T-helper 1 cell treated with Interleukin-12 subunit alpha and Interleukin-12 subunit beta and Interleukin-4 antibody, amounts not matched to agents 30 μg/mL and 1 μg/mL, for 36 hours (primary cell): ENCODE results near the gene SYK.
"Not testable (repeated sequence)": the region's sequence is repeated elsewhere in the genome, so short reads cannot be mapped to it uniquely, and the experiment has no call there.

Experiments
- H3K27ac Mint-ChIP-seq: one replicate; pipeline ENCODE4 v1.8.0; 2021; ENCODE audit warnings: mild to moderate bottlenecking, mixed read lengths
- H3K27me3 Mint-ChIP-seq: one replicate; pipeline ENCODE4 v1.8.0; 2021; ENCODE audit warnings: low read depth, mixed read lengths
- H3K36me3 Mint-ChIP-seq: one replicate; pipeline ENCODE4 v1.8.0; 2021; ENCODE audit warnings: low read depth, mixed read lengths
- H3K4me1 Mint-ChIP-seq: one replicate; pipeline ENCODE4 v1.8.0; 2021; ENCODE audit warnings: low read depth, mixed read lengths
- H3K4me3 Mint-ChIP-seq: one replicate; pipeline ENCODE4 v1.8.0; 2021; ENCODE audit warnings: mild to moderate bottlenecking, moderate library complexity, mixed read lengths
- H3K9me3 Mint-ChIP-seq: one replicate; pipeline ENCODE4 v1.8.0; 2021; ENCODE audit warnings: mixed read lengths

Gene SYK

DNA sequence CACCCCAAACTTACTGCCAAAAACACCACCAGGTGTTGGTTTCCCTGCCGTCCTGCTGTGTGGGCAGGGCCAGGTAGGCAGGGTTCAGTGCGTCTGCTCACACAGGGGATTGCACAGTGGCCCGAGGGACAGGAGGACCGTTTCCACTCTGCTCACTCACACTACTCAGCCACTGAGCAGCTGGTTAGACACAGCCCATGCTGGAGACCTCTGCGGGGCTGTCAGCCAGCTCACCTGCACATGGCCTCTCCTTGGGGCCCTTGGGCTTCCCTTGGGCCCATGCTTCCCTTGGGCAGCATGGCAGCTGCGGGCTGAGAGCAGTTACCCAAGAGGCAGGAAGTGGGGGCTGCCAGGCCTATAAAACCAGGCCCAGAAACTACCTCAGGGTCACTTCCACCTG, 79.0 kb downstream of the SYK start:
- Mint-ChIP-seq H3K4me3 (no peak overlapping the region), H3K4me1 (no peaks in the 10 kb centered on the region), H3K9me3 (peaks cover 16% of the 10 kb centered on the region), H3K36me3 (no peaks in the 10 kb centered on the region), H3K27ac (no peak overlapping the region), H3K27me3 (no peaks in the 10 kb centered on the region)

DNA sequence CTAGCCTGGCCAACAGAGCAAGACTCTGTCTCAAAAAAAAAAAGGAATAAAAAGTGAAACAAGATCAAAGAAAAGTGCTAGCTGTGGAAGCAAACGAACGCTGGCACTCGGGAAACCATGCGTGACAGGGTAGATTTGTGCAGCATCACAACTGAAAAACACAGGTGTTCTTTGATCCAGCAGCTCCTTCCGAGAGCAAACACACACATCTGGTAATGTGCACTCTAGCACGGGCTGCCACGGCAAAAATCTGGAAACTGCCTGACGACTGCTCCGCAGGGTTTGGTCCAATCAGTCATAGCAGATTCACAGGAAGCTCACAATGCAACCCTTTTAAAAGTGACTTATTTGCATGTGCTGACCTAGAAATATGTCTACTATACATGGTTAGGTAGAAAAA, 80.0 kb downstream of the SYK start:
- Mint-ChIP-seq H3K36me3 (no peaks in the 10 kb centered on the region), H3K27me3 (no peaks in the 10 kb centered on the region), H3K9me3 (peaks cover 18% of the 10 kb centered on the region), H3K27ac (no peak overlapping the region), H3K4me1 (no peaks in the 10 kb centered on the region), H3K4me3 (no peak overlapping the region)

DNA sequence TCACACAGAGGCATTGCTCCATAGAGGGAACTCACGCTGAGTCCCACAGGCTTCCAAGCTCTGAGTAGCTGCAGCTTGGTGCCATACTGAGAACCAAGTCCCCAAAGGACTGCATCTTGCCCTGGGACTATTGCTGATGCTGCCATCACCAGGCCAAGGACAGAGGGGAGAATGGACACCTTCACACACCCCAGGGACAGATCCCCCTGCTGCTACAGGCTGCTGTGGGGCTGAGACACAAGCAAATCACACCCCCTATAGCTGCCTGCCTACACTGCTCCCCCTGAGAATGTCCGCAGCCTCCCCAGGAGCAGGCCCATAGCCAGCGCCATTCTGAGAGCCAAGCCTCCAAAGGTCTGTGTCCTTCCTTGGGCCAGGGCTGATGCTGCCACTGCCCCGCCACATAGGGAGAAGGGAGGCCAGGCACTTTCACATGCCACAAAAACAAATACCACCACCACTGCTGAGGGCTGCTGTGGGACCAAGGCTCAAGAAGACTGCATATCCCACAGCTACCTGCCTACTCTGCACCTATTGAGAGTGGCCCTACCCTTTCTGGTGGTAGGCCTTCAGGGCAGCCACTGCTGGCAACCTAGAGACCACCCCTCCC, 81.5 kb downstream of the SYK start:
- Mint-ChIP-seq H3K27ac (no peak overlapping the region), H3K4me1 (no peaks in the 10 kb centered on the region), H3K36me3 (no peaks in the 10 kb centered on the region), H3K9me3 (peaks cover 18% of the 10 kb centered on the region), H3K27me3 (no peaks in the 10 kb centered on the region), H3K4me3 (no peak overlapping the region)

DNA sequence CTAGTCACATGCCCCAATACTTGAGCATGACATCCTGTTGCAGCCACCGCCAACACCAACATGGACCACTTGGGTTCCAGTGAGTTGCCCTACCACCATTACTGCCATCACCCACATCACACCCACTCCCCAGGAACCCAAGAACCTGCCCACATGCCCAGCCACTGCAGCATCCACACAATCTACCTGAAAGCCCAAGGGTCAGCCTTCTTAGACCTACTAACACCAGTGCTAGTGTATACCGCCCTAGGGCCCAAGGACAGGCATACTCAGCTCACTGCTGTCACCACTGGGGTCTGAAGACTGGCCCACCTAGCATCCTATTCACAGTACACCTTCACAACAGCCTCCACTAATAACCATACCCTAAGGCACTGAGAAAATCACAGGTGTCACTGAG, 82.0 kb downstream of the SYK start:
- Mint-ChIP-seq H3K27me3 (no peaks in the 10 kb centered on the region), H3K4me1 (no peaks in the 10 kb centered on the region), H3K4me3 (no peak overlapping the region), H3K9me3 (peaks cover 18% of the 10 kb centered on the region), H3K27ac (no peak overlapping the region), H3K36me3 (no peaks in the 10 kb centered on the region)

DNA sequence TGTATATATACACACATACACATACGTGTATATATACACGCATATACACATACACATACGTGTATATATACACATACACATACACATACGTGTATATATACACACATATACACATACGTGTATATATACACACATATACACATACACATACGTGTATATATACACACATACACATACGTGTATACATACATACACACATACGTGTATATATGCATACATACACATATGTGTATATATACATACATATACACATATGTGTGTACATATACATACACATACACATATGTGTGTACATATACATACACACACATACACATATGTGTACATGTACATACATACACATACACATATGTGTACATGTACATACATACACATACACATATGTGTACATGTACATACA, 82.6 kb downstream of the SYK start:
- H3K36me3 Mint-ChIP-seq, result no peaks in the 10 kb centered on the region
- no peaks in the 10 kb centered on the region for H3K4me1 Mint-ChIP-seq
- H3K27ac Mint-ChIP-seq, result no peak overlapping the region
- H3K27me3 Mint-ChIP-seq, result no peaks in the 10 kb centered on the region
- peaks cover 18% of the 10 kb centered on the region for H3K9me3 Mint-ChIP-seq
- no peak overlapping the region for H3K4me3 Mint-ChIP-seq

DNA sequence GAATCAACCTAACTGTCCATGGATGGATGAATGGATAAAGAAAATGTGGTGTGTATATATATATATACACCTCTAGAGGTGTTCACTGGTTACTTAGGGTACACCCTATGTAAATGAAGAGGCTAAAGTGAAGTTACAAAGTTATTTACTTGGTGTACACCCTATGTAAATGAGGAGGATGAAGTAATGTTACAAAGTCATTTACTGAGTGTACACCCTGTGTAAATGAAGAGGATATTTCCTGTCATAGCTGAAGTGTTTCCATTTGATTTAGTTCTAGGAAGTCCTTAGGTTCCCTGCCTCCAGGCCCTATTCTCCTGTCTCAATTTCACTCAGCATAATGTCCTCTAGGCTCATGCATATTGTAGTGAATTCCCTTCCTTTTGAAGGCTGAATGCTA, 85.2 kb downstream of the SYK start:
- peaks cover 18% of the 10 kb centered on the region for H3K9me3 Mint-ChIP-seq
- H3K27me3 Mint-ChIP-seq, H3K27ac Mint-ChIP-seq, H3K36me3 Mint-ChIP-seq, H3K4me1 Mint-ChIP-seq, H3K4me3 Mint-ChIP-seq: not testable (repeated sequence)

DNA sequence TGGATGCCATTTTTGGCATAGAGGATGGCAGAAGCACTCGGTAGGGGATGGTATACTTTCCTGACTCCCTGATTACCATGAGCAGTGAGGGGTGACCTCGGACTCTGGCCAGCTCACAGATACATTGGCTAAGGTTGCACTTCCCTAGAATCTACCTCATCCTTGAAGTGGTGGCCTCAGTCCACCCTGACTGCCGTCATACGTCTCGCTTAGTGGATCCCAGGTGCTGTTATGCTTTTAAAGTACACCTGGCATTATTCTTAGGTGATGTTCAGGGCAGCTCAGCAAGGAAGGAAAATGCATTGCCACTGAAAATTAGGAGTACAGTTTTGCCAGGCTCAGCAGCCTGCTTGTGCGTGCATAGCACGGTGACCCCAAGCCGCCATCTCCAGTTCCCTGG, 87.3 kb downstream of the SYK start:
- no peaks in the 10 kb centered on the region for H3K4me1 Mint-ChIP-seq
- H3K9me3 Mint-ChIP-seq, result peaks cover 13% of the 10 kb centered on the region
- H3K36me3 Mint-ChIP-seq, result no peaks in the 10 kb centered on the region
- H3K27me3 Mint-ChIP-seq, result peaks cover 9% of the 10 kb centered on the region
- H3K4me3 Mint-ChIP-seq, result no peak overlapping the region
- no peak overlapping the region for H3K27ac Mint-ChIP-seq

DNA sequence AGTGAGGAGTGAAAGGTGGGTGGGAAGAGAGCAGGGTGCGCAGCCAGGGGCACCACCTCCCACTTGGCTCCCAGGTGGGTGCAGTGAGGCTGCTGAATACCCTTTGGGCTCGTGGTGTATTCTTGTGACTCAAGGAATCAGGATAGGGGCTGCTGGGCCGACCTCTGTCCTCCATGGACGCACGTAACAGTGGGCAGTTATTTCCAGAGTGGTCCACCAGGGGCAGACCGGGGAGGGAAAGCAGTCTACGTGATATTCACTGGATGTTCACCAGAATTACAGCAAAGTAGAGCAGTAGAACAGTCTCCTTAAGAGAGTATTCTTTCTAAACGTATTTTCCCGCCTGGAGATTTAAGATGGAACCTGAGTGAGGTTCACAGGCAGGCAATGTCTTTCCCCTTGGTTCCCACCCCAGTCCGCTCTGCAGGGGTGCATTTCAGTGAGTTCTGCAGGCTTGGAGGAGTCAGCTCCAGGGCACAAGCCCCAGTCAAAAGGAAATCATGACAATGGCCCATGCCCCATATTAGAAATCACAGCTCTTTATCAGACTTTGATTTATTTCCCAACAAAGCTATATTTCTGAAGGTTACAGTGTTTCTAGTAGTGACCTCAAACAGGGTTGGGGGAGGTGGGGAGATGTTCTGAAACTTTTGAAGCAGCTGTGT, 88.7 kb downstream of the SYK start:
- peaks cover 6% of the 10 kb centered on the region for H3K9me3 Mint-ChIP-seq
- H3K4me3 Mint-ChIP-seq, result no peak overlapping the region
- no peak overlapping the region for H3K27ac Mint-ChIP-seq
- H3K27me3 Mint-ChIP-seq, result peaks cover 9% of the 10 kb centered on the region
- no peaks in the 10 kb centered on the region for H3K4me1 Mint-ChIP-seq
- H3K36me3 Mint-ChIP-seq, result no peaks in the 10 kb centered on the region

DNA sequence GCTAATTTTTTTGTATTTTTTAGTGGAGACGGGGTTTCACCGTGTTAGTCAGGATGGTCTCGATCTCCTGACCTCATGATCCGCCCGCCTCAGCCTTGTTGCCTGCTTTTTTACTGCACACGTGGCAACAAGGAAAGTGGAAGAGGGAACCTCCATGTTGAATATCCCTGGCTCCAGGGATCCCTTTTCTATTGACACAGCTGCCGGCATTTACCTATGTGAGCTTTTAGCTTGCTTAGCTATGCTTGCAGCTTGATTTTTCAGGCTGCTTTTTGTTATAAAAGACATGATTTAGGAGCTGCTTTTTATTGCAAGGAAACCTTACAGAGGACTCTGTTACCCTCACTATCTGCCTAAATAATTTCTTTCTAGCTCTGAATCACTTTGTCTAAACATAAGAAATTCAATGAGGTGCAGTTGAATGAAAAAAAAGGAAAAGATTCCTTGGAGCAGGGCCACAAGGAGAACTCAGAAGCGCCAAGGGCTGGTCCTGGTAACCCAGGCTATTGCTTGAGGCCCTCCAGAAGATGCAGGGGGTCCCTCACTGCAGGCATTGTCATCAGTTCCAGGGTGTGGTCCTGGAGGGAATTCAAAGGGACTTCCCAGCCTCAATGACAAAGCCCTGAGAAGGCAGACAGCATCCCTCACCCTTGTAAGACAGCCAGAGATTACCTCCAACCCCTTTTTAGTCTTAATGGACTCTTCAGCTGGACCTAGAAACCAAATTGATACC, 89.9 kb downstream of the SYK start:
- H3K36me3 Mint-ChIP-seq, result no peaks in the 10 kb centered on the region
- H3K4me3 Mint-ChIP-seq, result no peak overlapping the region
- H3K9me3 Mint-ChIP-seq, result no peaks in the 10 kb centered on the region
- H3K27ac Mint-ChIP-seq, result no peak overlapping the region
- peaks cover 9% of the 10 kb centered on the region for H3K27me3 Mint-ChIP-seq
- H3K4me1 Mint-ChIP-seq, result no peaks in the 10 kb centered on the region

DNA sequence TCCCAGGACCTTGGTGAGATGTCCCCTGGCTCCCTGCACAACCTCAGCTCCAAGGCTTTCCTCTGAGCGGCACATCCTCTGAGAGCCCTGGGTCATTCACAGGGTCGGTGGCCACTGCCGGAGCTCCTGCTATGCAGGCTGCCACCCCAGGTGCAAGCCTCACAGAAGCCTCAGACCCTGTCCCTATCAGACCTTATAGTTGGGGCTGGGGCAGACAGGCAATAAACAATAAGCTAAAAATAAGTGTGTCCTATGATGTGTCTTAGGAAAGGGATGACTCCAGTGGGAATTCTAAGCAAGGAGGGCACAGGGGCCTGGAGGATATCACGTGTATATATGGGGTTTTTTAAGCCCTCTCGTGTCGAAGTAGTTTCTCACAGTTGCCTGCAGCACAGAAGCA, 91.3 kb downstream of the SYK start:
- Mint-ChIP-seq H3K4me3 (no peak overlapping the region), H3K9me3 (no peaks in the 10 kb centered on the region), H3K27ac (no peak overlapping the region)

DNA sequence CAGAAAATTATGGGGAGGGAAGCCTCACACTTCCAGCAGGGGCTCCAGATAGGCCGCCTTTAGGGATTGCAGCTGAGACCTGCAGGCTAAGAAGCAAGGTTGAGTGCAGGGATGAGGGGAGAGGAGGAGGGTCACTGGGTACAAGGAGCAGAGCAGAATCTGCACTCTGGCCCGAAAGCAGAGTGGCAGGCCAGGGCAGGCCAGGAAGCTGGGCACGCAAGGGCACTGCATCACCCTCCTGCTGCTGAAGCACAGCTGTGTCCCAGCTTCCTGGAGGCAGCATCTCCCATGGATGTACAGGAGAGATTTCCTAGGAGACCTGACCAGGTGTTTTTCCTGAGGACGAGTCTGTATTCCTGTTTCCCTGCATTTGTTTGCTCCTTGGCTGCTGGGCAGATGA, 92.1 kb downstream of the SYK start:
- no peak overlapping the region for H3K4me3 Mint-ChIP-seq
- peaks cover 9% of the 10 kb centered on the region for H3K27me3 Mint-ChIP-seq
- no peaks in the 10 kb centered on the region for H3K36me3 Mint-ChIP-seq
- no peaks in the 10 kb centered on the region for H3K4me1 Mint-ChIP-seq
- no peaks in the 10 kb centered on the region for H3K9me3 Mint-ChIP-seq
- no peak overlapping the region for H3K27ac Mint-ChIP-seq

More for the DNA sequence above, 91.3 kb downstream of the SYK start:
- H3K4me1 Mint-ChIP-seq, result no peaks in the 10 kb centered on the region
- peaks cover 9% of the 10 kb centered on the region for H3K27me3 Mint-ChIP-seq
- H3K36me3 Mint-ChIP-seq, result no peaks in the 10 kb centered on the region

DNA sequence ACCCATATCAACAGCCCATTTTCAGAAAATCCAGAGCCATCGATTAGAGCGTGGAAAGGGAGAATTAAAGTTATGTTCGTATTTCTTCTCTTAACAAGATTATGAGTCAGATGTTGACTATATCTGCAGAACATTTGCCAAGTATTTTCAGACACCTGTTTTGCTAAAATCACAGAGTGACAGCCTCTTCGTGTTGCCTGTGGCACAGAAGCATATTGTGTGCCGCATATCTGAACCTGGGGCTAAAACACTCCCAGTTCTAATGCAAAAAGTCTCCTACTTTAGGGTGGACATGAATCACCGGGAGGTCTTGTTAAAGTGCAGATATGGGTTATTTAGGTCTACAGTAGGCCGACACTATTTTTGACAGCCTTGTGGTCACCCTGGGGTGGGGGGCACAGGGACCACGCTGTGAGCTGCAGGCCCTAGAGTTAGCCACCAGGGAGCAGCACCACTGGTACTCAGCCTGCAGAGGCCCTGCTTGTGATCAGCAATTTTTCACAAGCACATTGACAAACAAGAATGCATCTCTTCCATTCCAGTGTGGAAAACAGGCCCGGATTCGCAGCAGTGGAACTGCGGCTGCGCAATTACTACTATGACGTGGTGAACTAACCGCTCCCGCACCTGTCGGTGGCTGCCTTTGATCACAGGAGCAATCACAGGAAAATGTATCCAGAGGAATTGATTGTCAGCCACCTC, 93.5 kb downstream of the SYK start:
- H3K4me3 Mint-ChIP-seq, result no peak overlapping the region
- peaks cover 6% of the 10 kb centered on the region for H3K27me3 Mint-ChIP-seq
- H3K9me3 Mint-ChIP-seq, result no peaks in the 10 kb centered on the region
- H3K36me3 Mint-ChIP-seq, result no peaks in the 10 kb centered on the region
- no peak overlapping the region for H3K27ac Mint-ChIP-seq
- no peaks in the 10 kb centered on the region for H3K4me1 Mint-ChIP-seq

DNA sequence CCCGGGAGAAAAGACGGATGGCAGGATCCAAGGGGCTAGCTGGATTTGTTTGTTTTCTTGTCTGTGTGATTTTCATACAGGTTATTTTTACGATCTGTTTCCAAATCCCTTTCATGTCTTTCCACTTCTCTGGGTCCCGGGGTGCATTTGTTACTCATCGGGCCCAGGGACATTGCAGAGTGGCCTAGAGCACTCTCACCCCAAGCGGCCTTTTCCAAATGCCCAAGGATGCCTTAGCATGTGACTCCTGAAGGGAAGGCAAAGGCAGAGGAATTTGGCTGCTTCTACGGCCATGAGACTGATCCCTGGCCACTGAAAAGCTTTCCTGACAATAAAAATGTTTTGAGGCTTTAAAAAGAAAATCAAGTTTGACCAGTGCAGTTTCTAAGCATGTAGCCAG, 94.2 kb downstream of the SYK start:
- H3K9me3 Mint-ChIP-seq, result no peaks in the 10 kb centered on the region

DNA sequence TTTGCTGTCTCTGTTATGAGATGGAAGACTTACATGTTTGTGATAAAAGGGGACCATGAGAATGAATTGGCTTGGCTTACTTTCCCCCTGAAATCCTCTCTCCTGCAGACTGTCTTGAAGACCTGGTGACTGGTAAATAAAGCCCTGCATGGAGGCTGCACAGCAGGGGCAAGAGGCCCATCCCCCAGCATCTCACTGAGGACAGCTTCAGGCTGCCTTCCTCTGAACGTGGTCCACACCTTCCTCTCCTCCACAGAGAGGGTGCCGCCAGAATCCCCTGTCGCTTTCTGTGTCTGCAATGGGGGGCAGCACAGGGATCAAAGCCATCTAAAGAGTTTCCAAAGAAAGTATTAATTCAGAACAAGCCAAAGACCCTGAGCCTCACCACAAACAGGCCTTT, 94.6 kb downstream of the SYK start:
- no peaks in the 10 kb centered on the region for H3K4me1 Mint-ChIP-seq
- no peaks in the 10 kb centered on the region for H3K9me3 Mint-ChIP-seq
- peaks cover 6% of the 10 kb centered on the region for H3K27me3 Mint-ChIP-seq
- H3K27ac Mint-ChIP-seq, result no peak overlapping the region
- no peak overlapping the region for H3K4me3 Mint-ChIP-seq
- no peaks in the 10 kb centered on the region for H3K36me3 Mint-ChIP-seq

More for the DNA sequence above, 94.2 kb downstream of the SYK start:
- H3K4me3 Mint-ChIP-seq, result no peak overlapping the region
- no peaks in the 10 kb centered on the region for H3K36me3 Mint-ChIP-seq
- no peaks in the 10 kb centered on the region for H3K4me1 Mint-ChIP-seq
- H3K27me3 Mint-ChIP-seq, result peaks cover 6% of the 10 kb centered on the region
- no peak overlapping the region for H3K27ac Mint-ChIP-seq

DNA sequence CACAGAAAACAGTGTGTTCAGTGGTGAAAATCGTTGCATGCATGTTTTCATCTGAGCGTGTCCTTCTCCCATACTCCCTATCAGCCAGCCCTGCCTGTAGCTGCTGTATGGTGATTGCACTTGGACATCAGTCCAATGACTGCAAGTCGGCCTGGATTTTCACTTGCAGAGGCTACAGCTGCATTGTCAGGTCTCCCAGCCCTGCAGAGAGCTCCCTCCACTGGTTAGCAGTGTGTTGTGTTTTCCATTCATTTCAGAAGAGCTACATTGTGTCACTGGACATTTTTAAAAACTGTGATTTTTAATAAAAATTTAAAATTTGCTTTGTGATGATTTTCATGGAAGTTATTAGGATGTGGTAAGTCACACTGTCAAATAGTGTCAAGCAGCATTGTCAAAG, 96.6 kb downstream of the SYK start:
- Mint-ChIP-seq H3K9me3 (no peaks in the 10 kb centered on the region), H3K27me3 (no peaks in the 10 kb centered on the region), H3K27ac (no peak overlapping the region), H3K4me3 (no peak overlapping the region), H3K36me3 (no peaks in the 10 kb centered on the region), H3K4me1 (no peaks in the 10 kb centered on the region)
